ENCODE measurements around the gene PPHLN1.

Gene PPHLN1

DNA sequence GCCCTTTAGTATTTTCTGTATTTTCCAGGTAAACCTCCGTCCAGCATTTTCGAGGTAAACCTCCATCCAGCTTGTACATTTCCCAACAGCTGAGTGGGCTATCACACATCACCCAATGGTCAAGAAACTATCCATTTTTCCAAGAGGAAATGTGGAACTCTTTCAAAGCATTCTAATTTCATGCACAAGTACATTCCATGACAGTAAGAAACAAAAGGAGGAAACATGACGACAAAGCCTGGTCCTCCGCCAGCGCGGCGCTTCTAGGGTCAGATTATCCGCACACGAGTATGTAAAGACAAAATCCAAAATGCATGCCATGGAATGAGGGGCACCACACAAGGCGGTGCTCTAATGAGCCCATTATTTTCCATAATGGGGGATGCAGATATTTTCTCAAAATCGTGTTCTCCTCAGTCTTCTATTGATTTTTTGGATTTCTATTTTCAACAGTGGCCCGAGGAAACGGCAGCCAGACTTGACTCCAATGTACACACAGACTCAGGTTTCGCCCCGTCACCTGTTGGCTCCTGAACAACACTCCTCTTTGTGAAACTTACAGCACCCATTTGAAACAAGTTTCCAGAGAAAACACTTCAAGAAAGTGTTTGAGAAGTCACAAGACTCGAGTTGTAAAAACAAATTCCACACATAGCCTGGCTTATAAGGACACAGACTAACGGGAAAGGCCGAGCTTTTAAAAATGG is 156.2 kb downstream of the PPHLN1 start:
- no peaks in the 10 kb centered on the region for H3K9me3 ChIP-seq (ENCODE audit: insufficient read depth, low read length, severe bottlenecking)
- H3K4me1 ChIP-seq (ENCODE audit: insufficient read depth, low read length), result no peaks in the 10 kb centered on the region
- no peak for ATAC-seq (ENCODE audit: insufficient read depth, low read depth)
- no peak for DNase-seq
- H3K27ac ChIP-seq (ENCODE audit: low read length), result no peak overlapping the region
- H3K4me3 ChIP-seq (ENCODE audit: low read depth in 1 of 2, low read length in 2 of 2), result no peak overlapping the region
- TF ChIP-seq, protein P1, sequence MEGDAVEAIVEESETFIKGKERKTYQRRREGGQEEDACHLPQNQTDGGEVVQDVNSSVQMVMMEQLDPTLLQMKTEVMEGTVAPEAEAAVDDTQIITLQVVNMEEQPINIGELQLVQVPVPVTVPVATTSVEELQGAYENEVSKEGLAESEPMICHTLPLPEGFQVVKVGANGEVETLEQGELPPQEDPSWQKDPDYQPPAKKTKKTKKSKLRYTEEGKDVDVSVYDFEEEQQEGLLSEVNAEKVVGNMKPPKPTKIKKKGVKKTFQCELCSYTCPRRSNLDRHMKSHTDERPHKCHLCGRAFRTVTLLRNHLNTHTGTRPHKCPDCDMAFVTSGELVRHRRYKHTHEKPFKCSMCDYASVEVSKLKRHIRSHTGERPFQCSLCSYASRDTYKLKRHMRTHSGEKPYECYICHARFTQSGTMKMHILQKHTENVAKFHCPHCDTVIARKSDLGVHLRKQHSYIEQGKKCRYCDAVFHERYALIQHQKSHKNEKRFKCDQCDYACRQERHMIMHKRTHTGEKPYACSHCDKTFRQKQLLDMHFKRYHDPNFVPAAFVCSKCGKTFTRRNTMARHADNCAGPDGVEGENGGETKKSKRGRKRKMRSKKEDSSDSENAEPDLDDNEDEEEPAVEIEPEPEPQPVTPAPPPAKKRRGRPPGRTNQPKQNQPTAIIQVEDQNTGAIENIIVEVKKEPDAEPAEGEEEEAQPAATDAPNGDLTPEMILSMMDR (IDR thresholded peaks at IDR 0.05; ENCODE audit: borderline replicate concordance, extremely low read depth, low read length, poor library complexity, severe bottlenecking), result no peak
- no peak for TF ChIP-seq EZH2 (IDR thresholded peaks at IDR 0.05; ENCODE audit: borderline replicate concordance, low read depth, low read length, severe bottlenecking)
- no peak overlapping the region for H2AFZ ChIP-seq (ENCODE audit: low read depth, low read length)
- no peaks in the 10 kb centered on the region for H3K36me3 ChIP-seq (ENCODE audit: insufficient read depth, low read length)
- H3K79me2 ChIP-seq (ENCODE audit: insufficient read depth, low read length), result no peaks in the 10 kb centered on the region
- H3K4me2 ChIP-seq (ENCODE audit: insufficient read depth, low read length), result no peak overlapping the region
- H3K27me3 ChIP-seq (ENCODE audit: insufficient read depth, low read length, poor library complexity), result no peaks in the 10 kb centered on the region
- H4K20me1 ChIP-seq (ENCODE audit: insufficient read depth, low read length), result no peaks in the 10 kb centered on the region
- H3K9ac ChIP-seq (ENCODE audit: low read depth, low read length), result no peak overlapping the region

DNA sequence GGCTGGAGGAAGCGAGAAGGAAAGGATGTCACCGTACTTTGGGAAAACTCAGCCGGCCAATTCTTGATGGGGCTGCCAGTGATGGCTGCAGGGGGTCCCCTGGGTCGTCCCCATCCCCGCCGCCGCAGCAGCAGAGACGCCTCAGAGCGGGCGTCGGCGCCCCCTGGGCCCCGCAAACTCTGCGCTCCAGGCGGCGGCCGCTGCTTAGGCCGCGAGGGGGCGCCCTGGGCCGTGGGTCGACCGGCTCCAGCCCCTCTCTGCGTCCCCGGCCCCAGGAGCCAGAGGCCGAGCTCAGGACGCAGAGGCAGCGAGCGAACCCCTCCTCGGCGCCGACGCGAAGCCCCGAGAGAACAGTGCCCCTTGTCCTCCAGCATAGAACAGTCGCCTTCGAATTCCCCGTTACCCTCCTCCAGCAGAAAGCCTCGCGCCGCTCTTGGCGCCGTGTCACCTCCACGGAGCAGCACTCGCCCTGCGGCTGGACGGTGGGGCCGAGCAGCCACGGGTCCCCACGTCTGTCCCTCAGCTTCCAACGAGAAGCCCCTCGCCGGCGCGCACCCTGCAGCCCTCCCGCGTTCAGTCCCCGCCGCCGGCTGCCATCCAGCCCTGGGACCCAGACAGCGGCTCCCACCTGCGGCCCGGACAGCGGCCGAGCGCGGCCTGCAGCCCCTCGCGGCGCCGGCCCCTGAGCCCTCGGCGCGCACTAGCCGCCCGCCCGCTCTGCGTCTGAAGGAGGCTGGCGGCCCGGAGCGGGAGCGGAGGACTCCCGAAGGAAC is 157.0 kb downstream of the PPHLN1 start:
- H3K9me3 ChIP-seq (ENCODE audit: insufficient read depth, low read length, severe bottlenecking), result no peaks in the 10 kb centered on the region
- H3K4me2 ChIP-seq (ENCODE audit: insufficient read depth, low read length), result no peak overlapping the region
- ATAC-seq (ENCODE audit: insufficient read depth, low read depth) (no peak), DNase-seq (no peak)
- TF ChIP-seq, protein P1 (IDR thresholded peaks at IDR 0.05; ENCODE audit: borderline replicate concordance, extremely low read depth, low read length, poor library complexity, severe bottlenecking), result no peak
- no peak for TF ChIP-seq EZH2 (IDR thresholded peaks at IDR 0.05; ENCODE audit: borderline replicate concordance, low read depth, low read length, severe bottlenecking)
- no peaks in the 10 kb centered on the region for H3K27me3 ChIP-seq (ENCODE audit: insufficient read depth, low read length, poor library complexity)
- H3K4me1 ChIP-seq (ENCODE audit: insufficient read depth, low read length), result no peaks in the 10 kb centered on the region
- no peak overlapping the region for H3K9ac ChIP-seq (ENCODE audit: low read depth, low read length)
- no peak overlapping the region for H3K4me3 ChIP-seq (ENCODE audit: low read depth in 1 of 2, low read length in 2 of 2)
- H4K20me1 ChIP-seq (ENCODE audit: insufficient read depth, low read length), result no peaks in the 10 kb centered on the region
- H3K27ac ChIP-seq (ENCODE audit: low read length), result no peak overlapping the region
- no peak overlapping the region for H2AFZ ChIP-seq (ENCODE audit: low read depth, low read length)
- H3K79me2 ChIP-seq (ENCODE audit: insufficient read depth, low read length), result no peaks in the 10 kb centered on the region
- H3K36me3 ChIP-seq (ENCODE audit: insufficient read depth, low read length), result no peaks in the 10 kb centered on the region

DNA sequence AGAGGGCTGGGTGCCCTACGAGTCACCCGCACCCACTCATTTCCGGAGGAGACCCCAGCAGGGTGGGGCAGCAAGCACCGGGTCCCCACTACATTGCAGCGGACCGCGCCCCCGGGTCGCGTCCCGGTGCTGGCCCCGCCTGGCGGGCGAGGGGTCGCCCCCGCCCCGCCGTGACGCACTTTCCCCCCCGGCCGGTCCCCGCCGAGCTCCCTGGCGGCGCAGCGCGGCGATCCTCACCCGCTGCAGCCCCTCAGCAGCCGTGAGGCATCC is 157.5 kb downstream of the PPHLN1 start:
- DNase-seq (no peak), ATAC-seq (ENCODE audit: insufficient read depth, low read depth) (no peak)
- TF ChIP-seq, protein P1 (IDR thresholded peaks at IDR 0.05; ENCODE audit: borderline replicate concordance, extremely low read depth, low read length, poor library complexity, severe bottlenecking), result no peak
- no peak for TF ChIP-seq EZH2 (IDR thresholded peaks at IDR 0.05; ENCODE audit: borderline replicate concordance, low read depth, low read length, severe bottlenecking)
- Histone ChIP-seq H3K36me3 (ENCODE audit: insufficient read depth, low read length) (no peaks in the 10 kb centered on the region), H3K9me3 (ENCODE audit: insufficient read depth, low read length, severe bottlenecking) (no peaks in the 10 kb centered on the region), H3K9ac (ENCODE audit: low read depth, low read length) (no peak overlapping the region), H3K4me1 (ENCODE audit: insufficient read depth, low read length) (no peaks in the 10 kb centered on the region), H2AFZ (ENCODE audit: low read depth, low read length) (no peak overlapping the region), H3K4me3 (ENCODE audit: low read depth in 1 of 2, low read length in 2 of 2) (no peak overlapping the region), H3K27me3 (ENCODE audit: insufficient read depth, low read length, poor library complexity) (no peaks in the 10 kb centered on the region), H3K27ac (ENCODE audit: low read length) (no peak overlapping the region), H3K4me2 (ENCODE audit: insufficient read depth, low read length) (no peak overlapping the region), H3K79me2 (ENCODE audit: insufficient read depth, low read length) (no peaks in the 10 kb centered on the region), H4K20me1 (ENCODE audit: insufficient read depth, low read length) (no peaks in the 10 kb centered on the region)

All from DND-41 (cell line).